ENCODE data around the gene RFX1. TPM values are rescaled to one million over a fixed set of nuclear protein-coding genes. Genes with fewer than 3 reads are reported as not detected.

RFX1 gene
- total RNA-seq, 1 experiment from 2014 or later, result 14.9 TPM

- CTCF ChIA-PET, result no interaction called here
- Mint-ChIP-seq H3K9me3 (ENCODE audit: low read depth, unreplicated experiment) (no peaks in the 10 kb centered on the region), H3K36me3 (ENCODE audit: insufficient read depth, unreplicated experiment) (no peaks in the 10 kb centered on the region), H3K27me3 (ENCODE audit: unreplicated experiment) (no peaks in the 10 kb centered on the region), H3K27ac (ENCODE audit: unreplicated experiment) (no peak overlapping the region), H3K4me3 (ENCODE audit: low read depth, unreplicated experiment) (no peak overlapping the region), H3K4me1 (ENCODE audit: low read depth, unreplicated experiment) (no peaks in the 10 kb centered on the region)
- TF ChIP-seq CTCF (IDR thresholded peaks at IDR 0.05; ENCODE audit: unreplicated experiment), result no peak
- DNase-seq, result no peak
- intact Hi-C loops (cut with micrococcal nuclease; ENCODE audit: unreplicated experiment), result no loop called here
- BruUV-seq (replicated peaks), result no TSS peak
Observed at GRCh38 chr19:13999085-13999484, 7.0 kb downstream of the RFX1 start.

GRCh38 chr19:13998426-13998825, 7.7 kb downstream of the RFX1 start:
- no peaks in the 10 kb centered on the region for H3K36me3 Mint-ChIP-seq (ENCODE audit: insufficient read depth, unreplicated experiment)
- no peaks in the 10 kb centered on the region for H3K27me3 Mint-ChIP-seq (ENCODE audit: unreplicated experiment)
- CTCF ChIA-PET, result no interaction called here
- no peak for DNase-seq
- no peak overlapping the region for H3K27ac Mint-ChIP-seq (ENCODE audit: unreplicated experiment)
- no peaks in the 10 kb centered on the region for H3K4me1 Mint-ChIP-seq (ENCODE audit: low read depth, unreplicated experiment)
- H3K4me3 Mint-ChIP-seq (ENCODE audit: low read depth, unreplicated experiment), result no peak overlapping the region
- no TSS peak for BruUV-seq (replicated peaks)
- no peak for TF ChIP-seq CTCF (IDR thresholded peaks at IDR 0.05; ENCODE audit: unreplicated experiment)
- H3K9me3 Mint-ChIP-seq (ENCODE audit: low read depth, unreplicated experiment), result no peaks in the 10 kb centered on the region
- intact Hi-C loops (cut with micrococcal nuclease; ENCODE audit: unreplicated experiment), result no loop called here

- H3K27ac Mint-ChIP-seq (ENCODE audit: unreplicated experiment), result no peak overlapping the region
- TF ChIP-seq CTCF (IDR thresholded peaks at IDR 0.05; ENCODE audit: unreplicated experiment), result no peak
- H3K36me3 Mint-ChIP-seq (ENCODE audit: insufficient read depth, unreplicated experiment), result no peaks in the 10 kb centered on the region
- no peaks in the 10 kb centered on the region for H3K9me3 Mint-ChIP-seq (ENCODE audit: low read depth, unreplicated experiment)
- no peak overlapping the region for H3K4me3 Mint-ChIP-seq (ENCODE audit: low read depth, unreplicated experiment)
- DNase-seq, result no peak
- CTCF ChIA-PET, result no interaction called here
- no peaks in the 10 kb centered on the region for H3K27me3 Mint-ChIP-seq (ENCODE audit: unreplicated experiment)
- intact Hi-C loops (cut with micrococcal nuclease; ENCODE audit: unreplicated experiment), result no loop called here
- BruUV-seq (replicated peaks), result no TSS peak
- H3K4me1 Mint-ChIP-seq (ENCODE audit: low read depth, unreplicated experiment), result no peaks in the 10 kb centered on the region
Observed at GRCh38 chr19:13997631-13997962, 8.5 kb downstream of the RFX1 start.

GRCh38 chr19:13996928-13997630, 9.0 kb downstream of the RFX1 start:
- no peak for TF ChIP-seq CTCF (IDR thresholded peaks at IDR 0.05; ENCODE audit: unreplicated experiment)
- Mint-ChIP-seq H3K27ac (ENCODE audit: unreplicated experiment) (no peak overlapping the region), H3K36me3 (ENCODE audit: insufficient read depth, unreplicated experiment) (no peaks in the 10 kb centered on the region), H3K27me3 (ENCODE audit: unreplicated experiment) (no peaks in the 10 kb centered on the region), H3K4me3 (ENCODE audit: low read depth, unreplicated experiment) (no peak overlapping the region), H3K4me1 (ENCODE audit: low read depth, unreplicated experiment) (no peaks in the 10 kb centered on the region), H3K9me3 (ENCODE audit: low read depth, unreplicated experiment) (no peaks in the 10 kb centered on the region)
- no peak for DNase-seq
- CTCF ChIA-PET, result no interaction called here
- no TSS peak for BruUV-seq (replicated peaks)
- intact Hi-C loops (cut with micrococcal nuclease; ENCODE audit: unreplicated experiment), result no loop called here

All from Calu3 (cell line).